HCT116 (cell line): ENCODE results near the gene LASP1. TPM values are rescaled to one million over a fixed set of nuclear protein-coding genes. Genes with fewer than 3 reads are reported as not detected.

Source experiments
- ATAC-seq: fragments of 200-7000 bp; cut with Tn5 transposase; 2 replicates; pipeline ENCODE4 v1.9.1; 2020; ENCODE audit warnings: mild to moderate bottlenecking, moderate library complexity
- BruUV-seq: library from RNA; stranded (reverse); fragments of 400-500 nt; replicated peaks from 2 replicates; lab custom pipeline; 2021; lab: Mats Ljungman, UMichigan
- CTCF ChIA-PET: fragments of 300-600 bp; sonication (Branson Sonifier 250); formaldehyde crosslinking; loops from one replicate; lab custom pipeline; 2021; ENCODE audit warnings: antibody characterized with exemption; lab: Charles Lee
- POLR2A ChIA-PET: fragments of 300-600, 350-600 bp; sonication (Branson Sonifier 250); formaldehyde crosslinking; loops from one replicate; lab custom pipeline; 2021; ENCODE audit warnings: antibody characterized with exemption; lab: Charles Lee
- RAD21 ChIA-PET, 2 experiments: fragments of 300-600 bp; sonication (Branson Sonifier 250); formaldehyde crosslinking; loops; one replicate each; lab custom pipeline; 2023; ENCODE audit warnings: low total read pairs in 2 of 2; ENCODE audit not compliant: uncharacterized antibody in 2 of 2, unreplicated experiment in 2 of 2, low non-redundant PET in 1 of 2; lab: Charles Lee
- DNase-seq: peaks from one replicate; pipeline ENCODE4 v3.0.0-alpha.2; 2010; ENCODE audit warnings: low read depth, low spot score
- H2AFZ ChIP-seq: fragments of 200-600 bp; shearing (Covaris generic), sonication (generic); 2 replicates; pipeline ENCODE4 v1.6.1; 2017; ENCODE audit warnings: low read depth, mixed run types, mixed read lengths, antibody characterized with exemption, low read length; ENCODE audit not compliant: poor library complexity, severe bottlenecking
- H3K27ac ChIP-seq: 2 replicates; pipeline ENCODE4 v1.5.1; 2012; ENCODE audit warnings: low read depth, low read length
- H3K27me3 ChIP-seq: fragments of 200-600 bp; sonication (generic); 2 replicates; pipeline ENCODE4 v1.6.1; 2016; ENCODE audit warnings: mixed run types, low read length, mixed read lengths; ENCODE audit not compliant: insufficient read depth
- H3K36me3 ChIP-seq, 2 experiments: fragments of 200-500 bp in 1 of 2; fragments of 200-600 bp in 1 of 2; sonication (Bioruptor generic) in 1 of 2; sonication (generic) in 1 of 2; 2 replicates each; pipeline versions ENCODE4 v1.5.1 to v1.6.1; 2014 to 2016; ENCODE audit warnings: low read length in 2 of 2, inconsistent platforms in 1 of 2, mixed read lengths in 1 of 2, mixed run types in 1 of 2; ENCODE audit not compliant: insufficient read depth in 2 of 2, control insufficient read depth in 1 of 2
- H3K4me1 ChIP-seq, 2 experiments: fragments of 200-600 bp in 1 of 2; sonication (generic) in 1 of 2; 2 replicates each; pipeline versions ENCODE4 v1.5.1 to v1.6.1; 2012 to 2017; ENCODE audit warnings: low read length in 2 of 2, inconsistent platforms in 1 of 2, mild to moderate bottlenecking in 1 of 2, mixed read lengths in 1 of 2, mixed run types in 1 of 2, moderate library complexity in 1 of 2; ENCODE audit not compliant: insufficient read depth in 2 of 2, control insufficient read depth in 1 of 2
- H3K4me2 ChIP-seq: fragments of 200-600 bp; sonication (generic); 2 replicates; pipeline ENCODE4 v1.6.1; 2017; ENCODE audit warnings: mixed run types, low read length, mixed read lengths
- H3K4me3 ChIP-seq, 2 experiments: fragments of 200-600 bp in 1 of 2; sonication (generic) in 1 of 2; replicated peaks in 1 of 2; 2 replicates each; pipeline ENCODE4 v1.5.1; 2011 to 2016; ENCODE audit warnings: low read length in 2 of 2, control low read depth in 1 of 2, low read depth in 1 of 2, mild to moderate bottlenecking in 1 of 2, mixed read lengths in 1 of 2, mixed run types in 1 of 2
- H3K79me2 ChIP-seq: fragments of 200-600 bp; sonication (generic); 2 replicates; pipeline ENCODE4 v1.6.1; 2017; ENCODE audit warnings: mild to moderate bottlenecking, mixed run types, low read length, moderate library complexity, mixed read lengths; ENCODE audit not compliant: insufficient read depth
- H3K9ac ChIP-seq: fragments of 200-600 bp; sonication (generic); 2 replicates; pipeline ENCODE4 v1.6.1; 2016; ENCODE audit warnings: low read length, mixed read lengths
- H3K9me2 ChIP-seq: fragments of 200-600 bp; sonication (generic), shearing (Covaris generic); 2 replicates; pipeline ENCODE4 v1.6.1; 2017; ENCODE audit warnings: mixed run types, mild to moderate bottlenecking, moderate library complexity; ENCODE audit not compliant: insufficient read depth
- H3K9me3 ChIP-seq, 2 experiments: fragments of 200-500 bp in 1 of 2; fragments of 200-600 bp in 1 of 2; sonication (Bioruptor generic) in 1 of 2; sonication (generic) in 1 of 2; 2 replicates each; pipeline ENCODE4 v1.6.1; 2014 to 2017; ENCODE audit warnings: low read length in 2 of 2, mixed read lengths in 2 of 2, inconsistent platforms in 1 of 2, low read depth in 1 of 2, mild to moderate bottlenecking in 1 of 2, mixed run types in 1 of 2, moderate library complexity in 1 of 2; ENCODE audit not compliant: control insufficient read depth in 1 of 2, insufficient read depth in 1 of 2
- H4K20me1 ChIP-seq: fragments of 200-600 bp; sonication (generic), shearing (Covaris generic); 2 replicates; pipeline ENCODE4 v1.6.1; 2017; ENCODE audit warnings: mixed run types, mild to moderate bottlenecking, moderate library complexity; ENCODE audit not compliant: insufficient read depth
- ATF3 ChIP-seq: IDR thresholded peaks from 2 replicates; pipeline ENCODE4 v1.6.1; 2012
- ELF1 ChIP-seq: IDR thresholded peaks from 2 replicates; pipeline ENCODE4 v1.6.1; 2012; ENCODE audit warnings: low read depth, borderline replicate concordance
- EZH2phosphoT487 ChIP-seq: fragments of 200-600 bp; IDR thresholded peaks from 2 replicates; pipeline ENCODE4 v1.6.1; 2018; ENCODE audit warnings: antibody characterized with exemption, borderline replicate concordance
- JUND ChIP-seq: IDR thresholded peaks from 2 replicates; pipeline ENCODE4 v1.6.1; 2012
- MAX ChIP-seq: IDR thresholded peaks from 2 replicates; pipeline ENCODE4 v1.6.1; 2012
- POLR2A ChIP-seq: IDR thresholded peaks from 2 replicates; pipeline ENCODE4 v1.7.0; 2011; ENCODE audit warnings: borderline replicate concordance; ENCODE audit not compliant: insufficient read depth, insufficient read length; ENCODE audit errors: extremely low read depth
- REST ChIP-seq: IDR thresholded peaks from 2 replicates; pipeline ENCODE4 v1.6.1; 2012; ENCODE audit warnings: low read depth
- SRF ChIP-seq: IDR thresholded peaks from 2 replicates; pipeline ENCODE4 v1.6.1; 2012; ENCODE audit warnings: low read depth
- TCF7L2 ChIP-seq: IDR thresholded peaks from 2 replicates; pipeline ENCODE4 v1.7.0; 2011; ENCODE audit warnings: borderline replicate concordance, inconsistent platforms; ENCODE audit not compliant: insufficient read depth, insufficient read length; ENCODE audit errors: extremely low read depth
- intact Hi-C: fragments of 100-400 bp; cut with micrococcal nuclease; formaldehyde crosslinking; loops from 2 replicates; pipeline ENCODE4 v1.10.0; 2022
- total RNA-seq: library from RNA; stranded (reverse); gene quantifications from one replicate; pipeline ENCODE4 v1.2.1, GENCODE V29; 2021; ENCODE audit not compliant: unreplicated experiment

Gene LASP1
- total RNA-seq, 1 experiment from 2014 or later: 149 TPM

- H3K27ac ChIP-seq: no peak overlapping the region
- no peaks in the 10 kb centered on the region for H3K9me3 ChIP-seq
- ChIA-PET CTCF (no interaction called here), POLR2A (no interaction called here), RAD21 (no interaction called here)
- H3K4me1 ChIP-seq: peaks cover 28 to 51% of the 10 kb centered on the region in 2 experiments
- no peak overlapping the region for H3K9ac ChIP-seq
- H3K27me3 ChIP-seq: no peaks in the 10 kb centered on the region
- ATAC-seq (no peak), DNase-seq (no peak)
- H3K4me2 ChIP-seq: no peak overlapping the region
- no TSS peak for BruUV-seq
- intact Hi-C loops: no loop called here
- H4K20me1 ChIP-seq: no peaks in the 10 kb centered on the region
- H3K79me2 ChIP-seq: peaks cover 98% of the 10 kb centered on the region
- no peak overlapping the region for H2AFZ ChIP-seq
- no peaks in the 10 kb centered on the region for H3K9me2 ChIP-seq
- TF ChIP-seq JUND (no peak), ATF3 (no peak), POLR2A (no peak), MAX (no peak), ELF1 (no peak)
- H3K4me3 ChIP-seq: no peak overlapping the region
- peaks cover 14 to 28% of the 10 kb centered on the region in 2 experiments; a peak in 3 of 4 replicates for H3K36me3 ChIP-seq
Observed at GRCh38 chr17:38883592-38884526, 14.0 kb downstream of the LASP1 start.

GRCh38 chr17:38885044-38885727 lies 15.3 kb downstream of the LASP1 start:
- peaks cover 15 to 38% of the 10 kb centered on the region in 2 experiments for H3K4me1 ChIP-seq
- H3K9me3 ChIP-seq: no peaks in the 10 kb centered on the region
- H3K9ac ChIP-seq: no peak overlapping the region
- H3K4me2 ChIP-seq: no peak overlapping the region
- no TSS peak for BruUV-seq
- ChIA-PET POLR2A (interaction anchor here (1.3 kb wide), 1 partner anchor 16 kb away, joined by 4 read pairs; the partner anchor contains the start of gene LASP1), CTCF (no interaction called here), RAD21 (no interaction called here)
- peaks cover 10 to 29% of the 10 kb centered on the region in 2 experiments; a peak in 3 of 4 replicates for H3K36me3 ChIP-seq
- TF ChIP-seq SRF (no peak), EZH2phosphoT487 (no peak), REST (no peak), TCF7L2 (no peak), MAX (no peak)
- DNase-seq (no peak), ATAC-seq (no peak)
- H4K20me1 ChIP-seq: no peaks in the 10 kb centered on the region
- no peak overlapping the region for H3K27ac ChIP-seq
- H2AFZ ChIP-seq: no peak overlapping the region
- intact Hi-C loops: no loop called here
- peaks cover 99% of the 10 kb centered on the region for H3K79me2 ChIP-seq
- no peaks in the 10 kb centered on the region for H3K9me2 ChIP-seq
- no peaks in the 10 kb centered on the region for H3K27me3 ChIP-seq
- no peak overlapping the region for H3K4me3 ChIP-seq
